ENCODE results near the gene FGFR1OP2.
"Not testable (repeated sequence)": the region's sequence is repeated elsewhere in the genome, so short reads cannot be mapped to it uniquely, and the experiment has no call there.

The FGFR1OP2 gene
- 83.5 to 131 reads per million in 2 donors for total RNA-seq

DNA sequence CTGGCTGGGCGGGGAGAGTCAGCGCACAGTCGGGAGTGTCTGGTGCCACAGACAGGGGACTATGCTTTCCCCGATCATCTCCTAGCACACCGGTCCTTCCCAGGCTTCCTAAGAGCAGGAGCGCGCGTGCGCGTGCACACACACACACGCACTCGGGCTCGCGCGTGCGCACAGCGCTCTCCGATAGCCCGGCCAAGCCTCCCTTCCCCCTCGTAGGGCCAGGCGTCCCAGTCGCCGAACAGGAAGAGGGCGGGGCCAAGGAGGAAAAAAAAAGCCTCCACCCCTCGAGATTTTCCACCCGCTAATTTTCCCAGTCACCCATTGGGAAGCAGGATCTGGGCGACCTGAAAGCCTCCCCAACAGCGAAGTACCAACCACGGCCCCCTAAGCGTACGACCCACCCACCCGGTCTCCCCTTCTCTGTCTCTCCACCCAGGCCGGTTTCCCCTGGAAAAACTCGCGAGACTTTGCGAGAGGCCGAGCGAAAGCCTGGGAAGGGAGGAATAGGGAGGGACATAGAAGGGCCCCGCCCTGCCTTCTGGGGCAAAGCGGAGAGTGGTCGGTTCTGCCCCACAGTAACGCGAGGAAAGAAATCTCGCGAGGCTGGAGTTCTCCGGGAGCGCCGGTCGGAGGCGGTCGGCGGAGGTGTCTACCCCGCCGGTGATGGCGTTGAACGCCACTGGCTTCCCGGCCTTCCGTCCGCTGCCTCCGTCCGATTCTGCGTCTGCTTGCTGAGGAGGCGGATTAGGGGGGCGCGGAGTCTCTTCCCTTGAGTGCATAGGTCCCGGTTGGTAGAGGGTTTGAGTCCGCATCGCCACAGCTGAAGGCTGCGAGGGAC, at the start of gene FGFR1OP2, which contains the start of gene INTS13:
Gene FGFR1OP2, plus strand, starts transcription at position 608 of the 838 bp plus-strand sequence. CDS start 15,689 bp downstream, outside the sequence.
Gene INTS13, minus strand, starts transcription at position 119 of the 838 bp plus-strand sequence. CDS start 1,178 bp downstream, outside the sequence.
- peak; percentile 96 for DNase-seq

GRCh38 chr12:26890784-26891183, 47.5 kb upstream of the FGFR1OP2 start:
- DNase-seq = no peak

DNA sequence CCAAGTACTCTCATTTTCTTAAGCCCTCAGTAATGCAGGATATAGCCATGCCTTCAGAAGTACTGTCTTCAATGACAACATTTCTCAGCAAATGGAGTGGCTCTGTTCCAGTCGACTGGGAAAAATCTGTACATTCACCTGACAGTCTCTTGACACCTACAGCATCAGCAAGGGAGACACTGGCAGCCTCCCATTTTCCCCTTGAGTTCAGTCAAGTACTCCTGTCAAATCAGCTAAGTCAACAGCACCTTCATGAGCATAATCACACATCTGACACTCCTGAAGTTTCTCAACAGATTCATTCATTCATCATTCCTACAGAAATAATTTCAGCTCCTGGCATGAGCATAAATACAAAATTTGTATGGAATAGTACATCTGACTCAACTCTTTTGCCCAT, 46.6 kb upstream of the FGFR1OP2 start:
- DNase-seq = no peak

GRCh38 chr12:26895672-26896071, 42.6 kb upstream of the FGFR1OP2 start:
- DNase-seq = no peak

- DNase-seq = no peak
Observed at GRCh38 chr12:26896913-26897312, 41.4 kb upstream of the FGFR1OP2 start.

DNA sequence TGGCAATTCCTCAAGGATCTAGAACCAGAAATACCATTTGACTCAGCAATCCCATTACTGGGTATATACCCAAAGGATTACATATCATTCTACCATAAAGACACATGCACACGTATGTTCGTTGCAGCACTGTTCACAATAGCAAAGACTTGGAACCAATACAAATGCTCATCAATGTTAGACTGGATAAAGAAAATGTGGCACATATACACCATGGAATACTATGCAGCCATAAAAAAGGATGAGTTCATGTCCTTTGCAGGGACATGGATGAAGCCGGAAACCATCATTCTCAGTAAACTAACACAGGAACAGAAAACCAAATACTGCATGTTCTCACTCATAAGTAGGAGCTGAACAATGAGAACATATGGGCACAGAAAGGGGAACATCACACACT, 34.9 kb upstream of the FGFR1OP2 start:
- not testable (repeated sequence) for DNase-seq

- no peak for DNase-seq
Observed at GRCh38 chr12:26906024-26906423, 32.2 kb upstream of the FGFR1OP2 start.

- no peak for DNase-seq
Observed at GRCh38 chr12:26906704-26907103, 31.6 kb upstream of the FGFR1OP2 start.

DNA sequence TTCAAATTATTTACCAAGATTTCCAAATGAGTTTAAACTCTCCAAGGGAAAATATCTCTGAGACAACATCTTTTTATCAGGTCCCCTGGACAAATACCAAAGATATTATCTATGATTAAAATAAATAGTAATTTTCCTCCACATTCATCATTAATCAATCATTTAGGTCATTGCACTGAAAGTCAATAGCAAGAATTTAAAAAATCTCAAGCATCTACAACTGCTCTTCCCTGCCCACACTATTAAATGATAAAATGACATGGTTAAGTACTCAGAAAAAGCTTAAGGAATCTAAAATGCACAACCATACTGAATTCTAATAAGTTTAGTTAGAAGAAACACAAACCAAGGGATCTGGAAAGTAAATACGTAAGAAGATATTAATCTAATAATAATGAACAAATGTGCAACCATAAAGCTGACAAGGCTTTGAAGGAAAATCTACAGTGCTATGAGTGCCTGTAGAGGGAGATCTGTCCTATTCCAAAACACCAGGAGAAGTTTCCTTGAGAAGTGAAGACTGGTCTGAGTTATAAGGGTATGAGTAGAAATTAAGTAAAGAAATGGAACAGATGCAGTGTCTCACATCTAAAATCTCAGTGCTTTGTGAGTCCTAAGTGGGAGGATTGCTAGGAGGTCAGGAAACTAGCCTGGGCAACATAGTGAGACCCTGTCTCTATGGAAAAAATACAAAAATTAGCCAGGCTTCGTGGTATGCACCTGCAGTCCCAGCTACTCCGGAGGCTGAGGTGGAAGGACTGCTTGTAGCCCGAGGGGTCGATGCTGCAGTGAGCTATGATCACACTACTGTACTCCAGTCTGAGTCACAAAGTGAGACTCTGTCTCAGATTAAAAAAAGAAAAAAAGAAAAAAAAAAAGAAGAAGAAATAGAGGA, 19.7 kb upstream of the FGFR1OP2 start:
- no peak for DNase-seq

DNA sequence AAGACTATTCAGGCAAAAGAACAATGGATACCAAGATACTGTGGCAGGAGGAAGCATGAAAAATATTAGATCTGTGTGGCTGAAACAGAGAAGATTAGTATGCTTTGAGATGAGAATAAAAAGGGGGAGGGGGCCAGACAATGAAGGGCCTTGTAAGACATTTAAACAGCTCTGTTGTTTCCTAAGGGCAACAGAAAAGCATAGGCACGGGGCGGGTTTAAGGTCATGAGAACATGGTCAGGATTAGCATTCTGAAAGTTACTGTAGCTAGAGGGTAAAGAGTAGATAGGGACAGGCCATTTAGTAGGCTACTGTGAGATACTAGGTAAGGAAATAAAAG, 19.1 kb upstream of the FGFR1OP2 start:
- no peak for DNase-seq

- no peak for DNase-seq
Observed at GRCh38 chr12:26921886-26922285, 16.4 kb upstream of the FGFR1OP2 start.

DNA sequence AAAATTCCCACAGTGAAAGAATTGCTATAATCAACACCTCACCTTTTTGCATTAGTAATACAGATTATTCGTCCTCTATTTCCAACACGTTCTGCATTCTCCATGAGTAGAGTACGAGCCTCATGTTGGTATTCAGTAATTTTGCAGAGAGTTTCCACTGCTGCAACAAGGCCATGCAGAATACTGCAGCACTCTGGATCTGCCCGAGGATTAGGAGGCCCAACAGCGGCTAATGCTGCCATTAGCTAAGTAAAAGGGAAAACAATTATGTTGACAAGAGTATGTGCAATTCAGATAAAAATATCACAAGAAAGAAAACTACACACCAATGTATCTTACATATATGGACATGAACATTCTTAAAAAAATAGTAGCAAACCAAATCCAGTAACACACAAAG, 9.6 kb upstream of the FGFR1OP2 start:
- DNase-seq = no peak

- no peak for DNase-seq
Observed at GRCh38 chr12:26929590-26929989, 8.7 kb upstream of the FGFR1OP2 start.

- DNase-seq = no peak
Observed at GRCh38 chr12:26935636-26936378, 2.5 kb upstream of the FGFR1OP2 start.

DNA sequence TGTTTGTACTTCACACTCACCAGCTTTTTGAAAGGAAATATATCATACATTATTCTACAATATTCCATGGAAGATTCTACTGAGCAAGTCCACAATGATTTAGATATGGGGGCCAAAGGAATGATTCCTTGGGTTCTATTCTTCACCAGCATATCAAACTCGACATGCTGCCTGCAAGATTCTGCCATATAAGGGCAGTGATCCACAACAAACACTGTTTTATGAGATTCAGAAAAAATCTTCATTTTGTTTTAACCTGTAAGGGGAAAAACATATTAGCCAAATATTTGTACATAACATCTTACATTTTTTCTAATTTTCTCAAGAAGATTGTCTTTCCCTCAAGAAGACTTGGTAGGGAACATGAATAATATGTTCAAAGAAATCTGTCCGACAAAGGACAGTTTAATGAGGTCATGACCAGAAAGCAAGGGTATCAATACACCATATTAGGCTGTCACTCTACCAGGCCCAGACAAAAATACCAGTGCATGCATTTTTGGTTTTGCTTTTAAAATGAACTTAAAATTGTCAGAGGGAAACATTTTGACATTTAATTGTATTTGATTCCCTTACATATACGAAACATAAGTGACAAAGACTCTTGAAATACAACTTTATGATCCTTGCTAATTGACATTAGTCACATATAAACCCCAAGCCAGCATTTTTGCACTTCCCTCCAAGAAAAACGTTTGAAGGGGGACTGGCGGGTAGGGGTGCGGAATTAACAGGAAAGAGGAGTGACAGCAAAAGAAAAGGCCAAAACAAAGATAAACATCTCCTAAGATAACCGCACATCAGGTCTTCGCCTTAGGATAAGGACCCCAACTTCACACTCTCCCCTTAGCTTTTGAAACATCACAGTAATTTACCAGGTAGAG, 1.5 kb upstream of the FGFR1OP2 start:
- DNase-seq = peak; percentile 4

DNA sequence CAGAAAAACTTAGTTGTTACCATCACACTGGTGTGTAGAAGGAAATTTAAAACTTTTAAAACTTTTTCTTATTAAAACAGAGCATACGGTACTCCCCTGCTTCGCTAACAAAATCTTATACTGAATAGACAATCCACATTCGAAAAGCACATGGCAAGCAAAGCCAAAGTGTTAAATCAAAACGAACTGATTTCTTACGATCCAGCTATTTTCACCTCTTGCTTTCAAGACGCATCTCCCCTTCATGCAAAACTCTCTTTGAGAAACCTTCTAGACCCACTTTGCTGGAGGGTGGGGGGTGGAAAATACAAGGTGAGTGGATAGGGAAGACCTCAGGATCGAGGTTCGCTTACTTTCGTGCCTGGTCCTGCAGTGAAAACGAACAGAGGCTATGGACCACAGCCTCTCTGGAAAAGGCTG, 817 bp upstream of the FGFR1OP2 start:
- DNase-seq = no peak

GRCh38 chr12:26938701-26939062, 412 bp downstream of the FGFR1OP2 start:
- DNase-seq = no peak

GRCh38 chr12:26939192-26939832, 1.0 kb downstream of the FGFR1OP2 start:
- no peak for DNase-seq

- DNase-seq = no peak
Observed at GRCh38 chr12:26939953-26940352, 1.7 kb downstream of the FGFR1OP2 start.

DNA sequence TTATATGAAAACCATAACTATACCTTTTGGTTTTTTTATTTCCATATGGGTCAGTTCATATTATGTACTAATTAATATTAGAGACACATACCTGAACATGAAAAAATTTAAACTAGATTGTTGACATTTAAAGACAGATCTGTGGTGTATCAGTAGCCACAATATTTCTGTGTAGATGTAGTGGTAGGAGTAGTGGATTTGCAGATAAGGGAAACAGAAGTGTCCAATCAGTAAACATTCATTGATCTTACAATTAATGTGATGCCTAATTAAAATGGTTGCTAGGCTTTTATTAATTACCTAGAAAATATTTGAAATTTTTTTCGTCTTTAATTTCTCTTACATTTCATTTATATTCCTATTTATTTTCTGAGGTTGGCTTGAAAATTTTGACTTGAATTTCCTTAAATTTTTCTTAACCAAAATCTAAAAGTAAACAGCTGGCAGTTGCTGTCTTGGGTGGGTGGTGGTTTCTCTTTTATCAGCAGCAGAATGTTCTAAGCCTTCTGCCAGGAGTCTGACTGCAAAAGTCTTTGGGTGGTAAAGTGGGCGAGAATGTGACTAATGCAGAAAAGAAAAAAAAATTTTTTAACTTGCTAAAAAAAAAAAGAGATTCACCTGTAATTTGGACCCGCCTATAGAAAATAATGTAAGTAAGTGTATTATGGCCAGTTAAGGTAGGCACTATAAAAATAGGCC, 2.4 kb downstream of the FGFR1OP2 start:
- DNase-seq = no peak

- DNase-seq = no peak
Observed at GRCh38 chr12:26941215-26941594, 2.9 kb downstream of the FGFR1OP2 start.

All from T-helper 9 cell (primary cell).